GM12878 (cell line): Measurements from ENCODE around the gene FSIP1.

Experiments
- EZH2 ChIP-seq: IDR thresholded peaks from 2 replicates; pipeline ENCODE4 v1.6.1; 2012; ENCODE audit warnings: low read depth, mild to moderate bottlenecking, control low read depth, inconsistent platforms, low read length, borderline replicate concordance; ENCODE audit not compliant: control insufficient read depth
- FOXM1 ChIP-seq: IDR thresholded peaks from 2 replicates; pipeline ENCODE4 v1.6.1; 2012; ENCODE audit warnings: low read depth, mild to moderate bottlenecking, inconsistent platforms, low read length, moderate library complexity
- NFYB ChIP-seq: IDR thresholded peaks from 2 replicates; pipeline ENCODE4 v1.6.1; 2011; ENCODE audit warnings: low read depth, mild to moderate bottlenecking, low read length, improper control_type of control experiment, moderate library complexity; ENCODE audit not compliant: insufficient read depth
- NR2C2 ChIP-seq: IDR thresholded peaks from 2 replicates; pipeline ENCODE4 v1.6.1; 2011; ENCODE audit warnings: borderline replicate concordance, low read depth; ENCODE audit not compliant: control insufficient read depth, insufficient read length
- PAX5 ChIP-seq: IDR thresholded peaks from 2 replicates; pipeline ENCODE4 v1.6.1; 2011; ENCODE audit warnings: low read depth, low read length, borderline replicate concordance
- PML ChIP-seq: IDR thresholded peaks from 2 replicates; pipeline ENCODE4 v1.6.1; 2012; ENCODE audit warnings: low read length, inconsistent platforms
- POLR2AphosphoS5 ChIP-seq: IDR thresholded peaks from 2 replicates; pipeline ENCODE4 v1.6.1; 2011; ENCODE audit warnings: mild to moderate bottlenecking, low read length, inconsistent platforms
- SMC3 ChIP-seq: IDR thresholded peaks from 2 replicates; pipeline ENCODE4 v1.6.1; 2011; ENCODE audit warnings: low read length, improper control_type of control experiment, borderline replicate concordance
- TF ChIP-seq, protein P1 (sequence below): IDR thresholded peaks from 2 replicates; pipeline ENCODE4 v1.6.1; 2012; ENCODE audit warnings: low read depth, low read length, improper control_type of control experiment
- TF ChIP-seq, protein P2 (sequence below): IDR thresholded peaks from 2 replicates; pipeline ENCODE4 v1.6.1; 2011; ENCODE audit warnings: low read depth, low read length, improper control_type of control experiment, borderline replicate concordance
- TF ChIP-seq, protein P3 (sequence below): fragments of 450-650 bp; IDR thresholded peaks from 2 replicates; pipeline ENCODE4 v1.6.1; 2016; ENCODE audit warnings: mild to moderate bottlenecking
- TF ChIP-seq, protein P4 (sequence below), 3 experiments: IDR thresholded peaks in 2 of 3; conservative IDR thresholded peaks in 1 of 3; 2 replicates each; pipeline ENCODE4 v1.5.1; 2011; ENCODE audit warnings: low read depth in 3 of 3, low read length in 3 of 3, mild to moderate bottlenecking in 3 of 3, control low read depth in 2 of 3, moderate library complexity in 2 of 3, inconsistent platforms in 1 of 3, mixed read lengths in 1 of 3; ENCODE audit not compliant: control insufficient read depth in 2 of 3, insufficient read depth in 1 of 3; ENCODE audit errors: extremely low read depth in 1 of 3
- TF ChIP-seq, protein P5 (sequence below): IDR thresholded peaks from 2 replicates; pipeline ENCODE4 v1.6.1; 2011; ENCODE audit warnings: low read depth, mild to moderate bottlenecking, low read length, moderate library complexity, borderline replicate concordance; ENCODE audit errors: extremely low read depth

DNA sequence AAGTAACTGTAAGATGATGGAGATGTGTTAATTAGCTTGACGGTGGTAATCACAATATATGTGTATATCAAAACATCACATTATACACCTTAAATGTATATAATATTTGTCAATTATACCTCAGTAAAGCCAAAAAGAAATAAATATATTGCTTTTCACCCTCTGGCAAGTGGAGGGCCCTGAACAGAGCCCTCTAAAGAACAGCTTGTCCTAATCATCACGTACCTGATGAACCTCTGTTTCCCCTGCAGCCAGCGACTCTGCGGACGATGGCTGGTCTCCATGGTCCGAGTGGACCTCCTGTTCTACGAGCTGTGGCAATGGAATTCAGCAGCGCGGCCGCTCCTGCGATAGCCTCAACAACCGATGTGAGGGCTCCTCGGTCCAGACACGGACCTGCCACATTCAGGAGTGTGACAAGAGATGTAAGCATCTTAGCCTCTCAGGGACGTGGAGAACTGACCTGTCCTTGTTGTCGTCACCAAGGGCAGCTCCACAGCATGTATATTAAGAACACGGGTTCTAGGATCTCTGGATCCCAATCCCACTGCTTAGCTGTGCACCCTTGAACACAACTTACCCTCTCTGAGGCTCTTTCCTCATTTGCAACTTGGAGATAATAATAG, 195.4 kb downstream of the FSIP1 start:
- no peak for TF ChIP-seq NFYB
- TF ChIP-seq POLR2AphosphoS5 = no peak
- TF ChIP-seq PML = no peak
- no peak for TF ChIP-seq NR2C2
- no peak for TF ChIP-seq EZH2
- no peak for TF ChIP-seq FOXM1
- no peak for TF ChIP-seq SMC3
- no peak for TF ChIP-seq PAX5
- TF ChIP-seq, protein P1, sequence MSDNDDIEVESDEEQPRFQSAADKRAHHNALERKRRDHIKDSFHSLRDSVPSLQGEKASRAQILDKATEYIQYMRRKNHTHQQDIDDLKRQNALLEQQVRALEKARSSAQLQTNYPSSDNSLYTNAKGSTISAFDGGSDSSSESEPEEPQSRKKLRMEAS = no peak
- TF ChIP-seq, protein P2, sequence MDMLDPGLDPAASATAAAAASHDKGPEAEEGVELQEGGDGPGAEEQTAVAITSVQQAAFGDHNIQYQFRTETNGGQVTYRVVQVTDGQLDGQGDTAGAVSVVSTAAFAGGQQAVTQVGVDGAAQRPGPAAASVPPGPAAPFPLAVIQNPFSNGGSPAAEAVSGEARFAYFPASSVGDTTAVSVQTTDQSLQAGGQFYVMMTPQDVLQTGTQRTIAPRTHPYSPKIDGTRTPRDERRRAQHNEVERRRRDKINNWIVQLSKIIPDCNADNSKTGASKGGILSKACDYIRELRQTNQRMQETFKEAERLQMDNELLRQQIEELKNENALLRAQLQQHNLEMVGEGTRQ = no peak
- TF ChIP-seq, protein P3, sequence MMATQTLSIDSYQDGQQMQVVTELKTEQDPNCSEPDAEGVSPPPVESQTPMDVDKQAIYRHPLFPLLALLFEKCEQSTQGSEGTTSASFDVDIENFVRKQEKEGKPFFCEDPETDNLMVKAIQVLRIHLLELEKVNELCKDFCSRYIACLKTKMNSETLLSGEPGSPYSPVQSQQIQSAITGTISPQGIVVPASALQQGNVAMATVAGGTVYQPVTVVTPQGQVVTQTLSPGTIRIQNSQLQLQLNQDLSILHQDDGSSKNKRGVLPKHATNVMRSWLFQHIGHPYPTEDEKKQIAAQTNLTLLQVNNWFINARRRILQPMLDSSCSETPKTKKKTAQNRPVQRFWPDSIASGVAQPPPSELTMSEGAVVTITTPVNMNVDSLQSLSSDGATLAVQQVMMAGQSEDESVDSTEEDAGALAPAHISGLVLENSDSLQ = no peak
- TF ChIP-seq, protein P4, sequence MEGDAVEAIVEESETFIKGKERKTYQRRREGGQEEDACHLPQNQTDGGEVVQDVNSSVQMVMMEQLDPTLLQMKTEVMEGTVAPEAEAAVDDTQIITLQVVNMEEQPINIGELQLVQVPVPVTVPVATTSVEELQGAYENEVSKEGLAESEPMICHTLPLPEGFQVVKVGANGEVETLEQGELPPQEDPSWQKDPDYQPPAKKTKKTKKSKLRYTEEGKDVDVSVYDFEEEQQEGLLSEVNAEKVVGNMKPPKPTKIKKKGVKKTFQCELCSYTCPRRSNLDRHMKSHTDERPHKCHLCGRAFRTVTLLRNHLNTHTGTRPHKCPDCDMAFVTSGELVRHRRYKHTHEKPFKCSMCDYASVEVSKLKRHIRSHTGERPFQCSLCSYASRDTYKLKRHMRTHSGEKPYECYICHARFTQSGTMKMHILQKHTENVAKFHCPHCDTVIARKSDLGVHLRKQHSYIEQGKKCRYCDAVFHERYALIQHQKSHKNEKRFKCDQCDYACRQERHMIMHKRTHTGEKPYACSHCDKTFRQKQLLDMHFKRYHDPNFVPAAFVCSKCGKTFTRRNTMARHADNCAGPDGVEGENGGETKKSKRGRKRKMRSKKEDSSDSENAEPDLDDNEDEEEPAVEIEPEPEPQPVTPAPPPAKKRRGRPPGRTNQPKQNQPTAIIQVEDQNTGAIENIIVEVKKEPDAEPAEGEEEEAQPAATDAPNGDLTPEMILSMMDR (IDR thresholded peaks at IDR 0.05 in 2 of 3, conservative IDR thresholded peaks at IDR 0.05 in 1 of 3; ENCODE audit: control insufficient read depth in 2 of 3, extremely low read depth in 1 of 3, insufficient read depth in 1 of 3, low read depth in 3 of 3, low read length in 3 of 3) = no peak
- TF ChIP-seq, protein P5, sequence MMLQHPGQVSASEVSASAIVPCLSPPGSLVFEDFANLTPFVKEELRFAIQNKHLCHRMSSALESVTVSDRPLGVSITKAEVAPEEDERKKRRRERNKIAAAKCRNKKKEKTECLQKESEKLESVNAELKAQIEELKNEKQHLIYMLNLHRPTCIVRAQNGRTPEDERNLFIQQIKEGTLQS = no peak
